Measurements from ENCODE around the gene FYN. TPM values are rescaled to one million over a fixed set of nuclear protein-coding genes. Genes with fewer than 3 reads are reported as not detected.

FYN gene
- total RNA-seq, 2 donors from 2014 or later: 25.7 to 83.1 TPM

DNA sequence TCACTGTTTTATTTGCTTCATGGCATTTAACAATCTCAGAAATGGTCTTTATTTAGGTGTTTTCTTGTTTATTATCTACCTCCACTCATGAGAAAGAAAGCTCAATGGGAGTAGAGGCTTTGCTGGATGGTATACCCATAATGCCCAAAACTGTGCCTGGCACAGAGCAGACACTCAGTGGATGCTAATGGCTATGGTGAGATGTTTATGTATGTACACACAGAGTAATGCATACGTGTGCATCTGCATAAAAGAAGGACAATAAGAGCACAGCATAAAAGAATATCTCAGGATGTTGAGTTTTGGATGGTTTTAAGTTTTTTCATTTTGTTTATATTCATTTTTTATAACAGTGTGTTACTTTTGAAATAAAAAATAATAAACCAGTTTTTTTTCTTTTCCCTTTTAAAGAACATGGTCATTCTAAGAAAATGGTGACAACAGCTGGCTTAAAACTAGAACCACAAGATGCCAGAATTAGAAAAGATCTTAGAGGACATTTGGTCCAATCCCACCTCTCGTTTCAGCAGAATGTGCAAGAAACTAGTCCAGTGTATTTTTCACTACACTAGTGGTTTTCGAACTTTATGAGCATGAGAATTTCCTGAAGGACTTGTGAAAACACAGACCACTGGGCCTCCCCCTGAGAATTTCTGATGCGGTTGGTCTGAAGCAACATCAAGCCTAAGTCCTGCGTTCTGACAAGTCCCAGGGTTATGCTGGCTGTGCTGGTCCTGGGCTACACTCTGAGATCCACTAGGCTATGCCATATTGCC lies 131.9 kb downstream of the FYN start:
- H3K36me3 ChIP-seq (replicated peaks in 1 of 2; ENCODE audit: insufficient read depth in 1 of 2, low read depth in 2 of 2): no peaks in the 10 kb centered on the region
- intact Hi-C loops (cut with DNase I): no loop called here
- WGBS, 2 donors: 75% methylated on average over 5 of the region's 5 CpGs
- H3K27me3 ChIP-seq: no peaks in the 10 kb centered on the region
- no peak overlapping the region for H3K27ac ChIP-seq
- H3K4me3 ChIP-seq: no peak overlapping the region
- no peak for TF ChIP-seq POLR2A (IDR thresholded peaks at IDR 0.05)
- TF ChIP-seq, protein P1, sequence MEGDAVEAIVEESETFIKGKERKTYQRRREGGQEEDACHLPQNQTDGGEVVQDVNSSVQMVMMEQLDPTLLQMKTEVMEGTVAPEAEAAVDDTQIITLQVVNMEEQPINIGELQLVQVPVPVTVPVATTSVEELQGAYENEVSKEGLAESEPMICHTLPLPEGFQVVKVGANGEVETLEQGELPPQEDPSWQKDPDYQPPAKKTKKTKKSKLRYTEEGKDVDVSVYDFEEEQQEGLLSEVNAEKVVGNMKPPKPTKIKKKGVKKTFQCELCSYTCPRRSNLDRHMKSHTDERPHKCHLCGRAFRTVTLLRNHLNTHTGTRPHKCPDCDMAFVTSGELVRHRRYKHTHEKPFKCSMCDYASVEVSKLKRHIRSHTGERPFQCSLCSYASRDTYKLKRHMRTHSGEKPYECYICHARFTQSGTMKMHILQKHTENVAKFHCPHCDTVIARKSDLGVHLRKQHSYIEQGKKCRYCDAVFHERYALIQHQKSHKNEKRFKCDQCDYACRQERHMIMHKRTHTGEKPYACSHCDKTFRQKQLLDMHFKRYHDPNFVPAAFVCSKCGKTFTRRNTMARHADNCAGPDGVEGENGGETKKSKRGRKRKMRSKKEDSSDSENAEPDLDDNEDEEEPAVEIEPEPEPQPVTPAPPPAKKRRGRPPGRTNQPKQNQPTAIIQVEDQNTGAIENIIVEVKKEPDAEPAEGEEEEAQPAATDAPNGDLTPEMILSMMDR (IDR thresholded peaks at IDR 0.05): no peak
- H3K4me1 ChIP-seq: no peaks in the 10 kb centered on the region
- DNase-seq (no peak), ATAC-seq (no peak)
- no peaks in the 10 kb centered on the region for H3K9me3 ChIP-seq

DNA sequence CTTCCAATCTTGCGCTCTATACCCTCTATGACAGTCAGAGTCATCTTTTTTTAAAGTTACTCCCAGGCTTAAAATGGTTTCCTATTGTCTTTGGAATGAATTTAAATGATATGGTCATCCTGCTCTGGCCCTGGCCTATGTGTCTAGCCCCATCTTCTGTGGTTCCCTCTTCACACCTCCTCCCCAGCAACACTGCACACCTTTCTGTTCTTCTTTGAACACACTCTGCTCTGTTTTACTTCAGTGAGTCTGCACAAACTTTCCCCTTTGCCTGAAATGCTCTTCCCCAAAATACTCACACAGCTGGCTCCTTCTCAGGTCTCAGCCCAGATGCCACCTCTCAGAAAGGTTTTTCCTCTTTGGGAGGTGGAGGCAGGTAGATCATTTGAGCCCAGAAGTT lies 132.7 kb downstream of the FYN start:
- 95 to 97% methylated on average over 1 of the region's 1 CpG for WGBS, 2 donors
- no peaks in the 10 kb centered on the region for H3K27me3 ChIP-seq

DNA sequence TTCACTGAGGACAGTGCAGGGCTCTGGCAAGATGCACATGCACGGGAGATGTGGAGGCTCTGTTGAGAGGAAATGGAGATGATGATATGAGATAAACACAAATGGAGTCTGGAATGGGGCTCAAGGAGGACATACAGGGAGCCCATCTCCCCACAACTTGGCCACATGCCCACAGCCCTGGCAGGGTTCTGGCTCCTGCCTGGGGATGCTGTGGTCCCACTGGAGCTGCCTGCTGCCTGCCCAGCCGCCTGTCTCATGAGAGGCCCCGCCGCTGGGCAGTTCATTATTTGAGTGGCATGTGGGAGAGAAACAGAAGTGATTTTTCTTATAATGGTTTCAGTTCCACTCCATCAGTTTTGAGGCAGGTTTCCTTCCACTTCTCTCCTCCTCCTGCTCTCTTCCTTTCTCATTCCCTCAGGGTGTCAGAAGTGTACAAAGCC lies 134.0 kb downstream of the FYN start:
- 77 to 86% methylated on average over 4 of the region's 4 CpGs for WGBS, 2 donors
- no peak overlapping the region for H3K4me3 ChIP-seq
- H3K9me3 ChIP-seq: no peaks in the 10 kb centered on the region
- H3K4me1 ChIP-seq: no peaks in the 10 kb centered on the region
- intact Hi-C loops (cut with DNase I): no loop called here
- H3K27me3 ChIP-seq: no peaks in the 10 kb centered on the region
- TF ChIP-seq, protein P1 (IDR thresholded peaks at IDR 0.05): no peak
- TF ChIP-seq POLR2A (IDR thresholded peaks at IDR 0.05): no peak
- H3K36me3 ChIP-seq (replicated peaks in 1 of 2; ENCODE audit: insufficient read depth in 1 of 2, low read depth in 2 of 2): no peaks in the 10 kb centered on the region
- DNase-seq (no peak), ATAC-seq (no peak)
- H3K27ac ChIP-seq: no peak overlapping the region

More for the DNA sequence above, 132.7 kb downstream of the FYN start:
- DNase-seq (no peak), ATAC-seq (no peak)
- Histone ChIP-seq H3K27ac (no peak overlapping the region), H3K9me3 (no peaks in the 10 kb centered on the region), H3K4me1 (no peaks in the 10 kb centered on the region), H3K4me3 (no peak overlapping the region), H3K36me3 (replicated peaks in 1 of 2; ENCODE audit: insufficient read depth in 1 of 2, low read depth in 2 of 2) (no peaks in the 10 kb centered on the region)
- TF ChIP-seq, protein P1 (IDR thresholded peaks at IDR 0.05): no peak
- no peak for TF ChIP-seq POLR2A (IDR thresholded peaks at IDR 0.05)
- intact Hi-C loops (cut with DNase I): no loop called here

DNA sequence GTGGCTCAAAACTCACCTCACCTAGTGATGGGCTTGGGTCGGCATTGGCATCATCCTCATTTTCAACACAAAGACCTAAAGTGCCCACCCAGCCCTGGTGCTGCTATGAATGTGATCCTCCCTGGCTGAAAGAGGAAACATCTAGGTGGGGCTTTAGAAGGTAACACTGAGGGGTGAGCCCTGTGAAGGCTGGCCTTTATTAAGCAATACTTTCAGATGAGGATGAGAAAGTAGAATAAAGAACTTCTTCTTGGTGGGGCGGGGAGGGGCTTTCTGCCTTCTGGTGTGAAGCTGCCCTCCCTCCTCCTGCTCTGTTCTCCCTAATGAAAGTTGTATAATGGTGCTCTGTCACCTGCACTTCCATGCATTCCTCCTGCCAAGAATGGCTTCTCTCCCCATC lies 134.6 kb downstream of the FYN start:
- ATAC-seq (no peak), DNase-seq (no peak)
- 62 to 67% methylated on average over 2 of the region's 2 CpGs for WGBS, 2 donors
- Histone ChIP-seq H3K36me3 (replicated peaks in 1 of 2; ENCODE audit: insufficient read depth in 1 of 2, low read depth in 2 of 2) (no peaks in the 10 kb centered on the region), H3K27ac (no peak overlapping the region), H3K4me3 (no peak overlapping the region), H3K27me3 (no peaks in the 10 kb centered on the region), H3K9me3 (no peaks in the 10 kb centered on the region), H3K4me1 (no peaks in the 10 kb centered on the region)
- TF ChIP-seq, protein P1 (IDR thresholded peaks at IDR 0.05): no peak
- no peak for TF ChIP-seq POLR2A (IDR thresholded peaks at IDR 0.05)
- intact Hi-C loops (cut with DNase I): no loop called here

DNA sequence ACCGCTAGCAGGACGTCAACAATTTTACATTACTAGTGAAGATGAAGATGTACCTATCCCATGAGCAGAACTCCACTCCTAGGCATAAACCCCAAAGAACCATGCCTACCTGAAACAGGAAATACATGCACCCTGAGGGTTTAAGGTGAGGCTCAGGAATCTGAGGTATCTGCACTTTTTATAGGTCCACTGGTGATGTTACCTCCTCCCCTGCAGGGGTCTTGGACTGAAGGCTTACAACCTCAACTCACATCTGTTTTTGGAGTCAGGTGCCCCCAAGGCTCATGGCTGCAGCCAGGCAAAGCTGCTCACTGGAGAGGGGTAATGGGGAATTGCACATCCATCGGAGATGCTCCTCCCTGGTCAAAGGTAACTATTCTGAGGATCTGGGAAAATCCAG lies 135.1 kb downstream of the FYN start:
- DNase-seq: no peak
- no peaks in the 10 kb centered on the region for H3K4me1 ChIP-seq
- no peaks in the 10 kb centered on the region for H3K27me3 ChIP-seq
- no peak overlapping the region for H3K27ac ChIP-seq
- no peak overlapping the region for H3K4me3 ChIP-seq
- WGBS, 2 donors: 89 to 91% methylated on average over 3 of the region's 3 CpGs
- TF ChIP-seq, protein P1 (IDR thresholded peaks at IDR 0.05): no peak
- no peak for TF ChIP-seq POLR2A (IDR thresholded peaks at IDR 0.05)
- intact Hi-C loops (cut with DNase I): no loop called here
- no peak for ATAC-seq
- H3K36me3 ChIP-seq (replicated peaks in 1 of 2; ENCODE audit: insufficient read depth in 1 of 2, low read depth in 2 of 2): no peaks in the 10 kb centered on the region
- no peaks in the 10 kb centered on the region for H3K9me3 ChIP-seq
